ENCODE data around the gene SMYD3.

GRCh38 chr1:246450611-246451251 lies 56.3 kb downstream of the SMYD3 start:
- TF ChIP-seq CTCF (IDR thresholded peaks at IDR 0.05; ENCODE audit: insufficient read depth, low read length, poor library complexity, severe bottlenecking) (peak; percentile 46), EZH2phosphoT487 (conservative IDR thresholded peaks at IDR 0.05; ENCODE audit: low read length) (no peak)
